Retinal pigment epithelial cell (primary cell): ENCODE results near the gene AFF3.
A peak's percentile ranks its signal among the peaks of the same experiment; 100 is the strongest.
"Not testable (repeated sequence)": the region's sequence is repeated elsewhere in the genome, so short reads cannot be mapped to it uniquely, and the experiment has no call there.

ENCODE experiments used
- DNase-seq: peaks from one replicate; pipeline ENCODE4 v3.0.0-alpha.2; 2010; ENCODE audit warnings: low read depth
- H3K4me3 ChIP-seq: 2 replicates; pipeline ENCODE4 v1.5.1; 2011; ENCODE audit warnings: mild to moderate bottlenecking, low read length, control low read depth, moderate library complexity
- TF ChIP-seq, protein P1 (sequence below): conservative IDR thresholded peaks from 2 replicates; pipeline ENCODE4 v1.5.1; 2011; ENCODE audit warnings: low read depth, low read length, control low read depth, inconsistent platforms

The AFF3 gene

GRCh38 chr2:99948010-99948409, 194.4 kb downstream of the AFF3 start:
- TF ChIP-seq, protein P1, sequence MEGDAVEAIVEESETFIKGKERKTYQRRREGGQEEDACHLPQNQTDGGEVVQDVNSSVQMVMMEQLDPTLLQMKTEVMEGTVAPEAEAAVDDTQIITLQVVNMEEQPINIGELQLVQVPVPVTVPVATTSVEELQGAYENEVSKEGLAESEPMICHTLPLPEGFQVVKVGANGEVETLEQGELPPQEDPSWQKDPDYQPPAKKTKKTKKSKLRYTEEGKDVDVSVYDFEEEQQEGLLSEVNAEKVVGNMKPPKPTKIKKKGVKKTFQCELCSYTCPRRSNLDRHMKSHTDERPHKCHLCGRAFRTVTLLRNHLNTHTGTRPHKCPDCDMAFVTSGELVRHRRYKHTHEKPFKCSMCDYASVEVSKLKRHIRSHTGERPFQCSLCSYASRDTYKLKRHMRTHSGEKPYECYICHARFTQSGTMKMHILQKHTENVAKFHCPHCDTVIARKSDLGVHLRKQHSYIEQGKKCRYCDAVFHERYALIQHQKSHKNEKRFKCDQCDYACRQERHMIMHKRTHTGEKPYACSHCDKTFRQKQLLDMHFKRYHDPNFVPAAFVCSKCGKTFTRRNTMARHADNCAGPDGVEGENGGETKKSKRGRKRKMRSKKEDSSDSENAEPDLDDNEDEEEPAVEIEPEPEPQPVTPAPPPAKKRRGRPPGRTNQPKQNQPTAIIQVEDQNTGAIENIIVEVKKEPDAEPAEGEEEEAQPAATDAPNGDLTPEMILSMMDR: no peak
- no peak overlapping the region for H3K4me3 ChIP-seq
- DNase-seq: no peak

DNA sequence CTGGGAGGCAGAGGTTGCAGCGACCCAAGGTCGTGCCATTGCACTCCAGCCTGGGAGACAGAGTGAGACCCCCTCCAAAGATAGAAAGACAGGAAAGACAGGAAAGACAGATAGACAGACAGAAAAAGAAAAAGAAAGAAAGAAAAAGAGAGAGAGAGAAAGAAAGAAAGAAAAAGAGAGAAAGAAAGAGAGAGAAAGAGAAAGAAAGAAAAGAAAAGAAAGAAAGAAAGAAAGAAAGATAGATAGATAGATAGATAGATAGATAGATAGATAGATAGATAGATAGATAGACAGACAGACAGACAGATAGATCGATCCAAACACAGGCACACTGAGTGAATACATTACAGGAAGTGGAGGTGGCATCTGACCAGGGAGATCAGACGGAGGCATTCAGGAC, 195.0 kb downstream of the AFF3 start:
- DNase-seq, H3K4me3 ChIP-seq: not testable (repeated sequence)

DNA sequence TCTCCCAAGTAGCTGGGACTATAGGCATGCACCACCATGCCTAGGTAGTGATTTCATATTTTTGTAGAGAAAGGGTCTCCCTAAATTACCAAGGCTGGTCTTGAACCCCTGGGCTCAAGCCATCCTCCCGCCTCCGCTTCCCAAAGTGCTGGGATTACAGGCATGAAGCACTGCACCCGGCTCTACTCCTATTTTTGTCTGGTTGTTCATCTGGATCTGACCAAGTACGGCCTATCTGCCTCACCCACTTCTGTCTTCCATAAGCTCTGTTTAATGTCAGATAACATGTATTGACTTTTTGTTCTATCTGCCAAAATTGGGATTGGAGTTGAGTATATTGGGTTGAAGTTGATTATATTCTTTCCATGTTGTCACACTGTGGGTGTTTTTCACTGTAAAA, 198.4 kb downstream of the AFF3 start:
- TF ChIP-seq, protein P1: no peak
- no peak for DNase-seq
- no peak overlapping the region for H3K4me3 ChIP-seq

GRCh38 chr2:99942561-99943347, 199.6 kb downstream of the AFF3 start:
- no peak for DNase-seq
- TF ChIP-seq, protein P1: no peak
- no peak overlapping the region for H3K4me3 ChIP-seq

- peak; percentile 19 for DNase-seq
- TF ChIP-seq, protein P1: no peak
- no peak overlapping the region for H3K4me3 ChIP-seq
Measured at GRCh38 chr2:99940963-99941362, 201.4 kb downstream of the AFF3 start.

- no peak overlapping the region for H3K4me3 ChIP-seq
- DNase-seq: no peak
- TF ChIP-seq, protein P1: no peak
Measured at GRCh38 chr2:99939135-99939534, 203.3 kb downstream of the AFF3 start.

DNA sequence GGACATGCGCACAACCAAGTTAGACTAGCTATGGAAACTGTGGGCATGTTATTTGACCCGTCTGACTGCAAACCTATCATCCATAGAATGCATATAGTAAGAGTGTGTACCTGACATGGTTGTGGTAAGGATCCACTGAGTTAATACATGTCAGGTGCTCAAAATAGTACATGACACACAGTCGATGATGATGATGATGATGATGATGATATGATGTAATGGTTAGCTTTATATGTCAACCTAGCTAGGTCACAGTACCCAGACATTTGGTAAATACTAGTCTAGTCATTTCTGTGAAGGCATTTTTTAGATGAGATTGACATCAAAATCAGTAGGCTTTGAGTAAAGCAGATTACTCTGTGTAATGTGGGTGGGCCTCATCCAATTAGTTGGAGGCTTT, 204.1 kb downstream of the AFF3 start:
- peak; percentile 14 for DNase-seq
- TF ChIP-seq, protein P1: no peak
- H3K4me3 ChIP-seq: no peak overlapping the region
